HEK293 (cell line): ENCODE results near the gene SPRY4.

ENCODE experiments used
- BCL11A ChIP-seq: fragments of 450-650 bp; formaldehyde crosslinking; IDR thresholded peaks from 2 replicates; pipeline ENCODE4 v1.5.1; 2016; ENCODE audit warnings: low read depth, missing biosample characterization, missing genetic modification characterization
- YY1 ChIP-seq: fragments of 450-650 bp; formaldehyde crosslinking; IDR thresholded peaks from 2 replicates; pipeline ENCODE4 v1.5.1; 2018; ENCODE audit warnings: missing biosample characterization, missing genetic modification characterization
- ZNF248 ChIP-seq: fragments of 450-650 bp; formaldehyde crosslinking; IDR thresholded peaks from 2 replicates; pipeline ENCODE4 v1.5.1; 2017; ENCODE audit warnings: missing biosample characterization, missing genetic modification characterization
- ZNF280C ChIP-seq: fragments of 450-650 bp; formaldehyde crosslinking; IDR thresholded peaks from 2 replicates; pipeline ENCODE4 v1.5.1; 2016; ENCODE audit warnings: missing biosample characterization, missing genetic modification characterization
- ZNF292 ChIP-seq: fragments of 450-650 bp; formaldehyde crosslinking; IDR thresholded peaks from 2 replicates; pipeline ENCODE4 v1.5.1; 2016; ENCODE audit warnings: low read depth, missing biosample characterization, missing genetic modification characterization, borderline replicate concordance
- ZNF580 ChIP-seq: fragments of 450-650 bp; formaldehyde crosslinking; IDR thresholded peaks from 2 replicates; pipeline ENCODE4 v1.5.1; 2016; ENCODE audit warnings: missing biosample characterization, missing genetic modification characterization
- ZNF600 ChIP-seq: fragments of 450-650 bp; formaldehyde crosslinking; IDR thresholded peaks from 2 replicates; pipeline ENCODE4 v1.5.1; 2016; ENCODE audit warnings: missing biosample characterization, missing genetic modification characterization
- TF ChIP-seq, protein P1 (sequence below): fragments of 450-650 bp; formaldehyde crosslinking; IDR thresholded peaks from 2 replicates; pipeline ENCODE4 v1.5.1; 2016; ENCODE audit warnings: missing biosample characterization, missing genetic modification characterization

DNA sequence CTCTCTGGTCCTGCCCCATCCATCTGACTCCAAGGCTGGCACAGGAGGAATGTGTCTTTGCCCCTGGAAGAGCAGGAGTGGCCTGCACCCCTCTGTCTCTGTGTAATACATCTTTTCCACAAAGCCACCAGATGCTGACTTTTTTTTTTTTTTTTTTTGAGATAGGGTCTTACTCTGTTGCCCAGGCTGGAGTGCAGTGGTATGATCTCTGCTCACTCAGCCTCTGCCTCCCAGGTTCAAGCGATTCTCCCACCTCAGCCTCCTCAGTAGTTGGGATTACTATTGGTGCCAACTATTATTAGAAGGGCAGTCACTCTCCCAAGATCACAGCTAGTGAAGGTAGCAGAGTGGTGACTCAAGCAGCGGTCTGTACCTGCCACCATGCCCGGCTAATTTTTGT lies 19.6 kb downstream of the SPRY4 start:
- TF ChIP-seq, protein P1, sequence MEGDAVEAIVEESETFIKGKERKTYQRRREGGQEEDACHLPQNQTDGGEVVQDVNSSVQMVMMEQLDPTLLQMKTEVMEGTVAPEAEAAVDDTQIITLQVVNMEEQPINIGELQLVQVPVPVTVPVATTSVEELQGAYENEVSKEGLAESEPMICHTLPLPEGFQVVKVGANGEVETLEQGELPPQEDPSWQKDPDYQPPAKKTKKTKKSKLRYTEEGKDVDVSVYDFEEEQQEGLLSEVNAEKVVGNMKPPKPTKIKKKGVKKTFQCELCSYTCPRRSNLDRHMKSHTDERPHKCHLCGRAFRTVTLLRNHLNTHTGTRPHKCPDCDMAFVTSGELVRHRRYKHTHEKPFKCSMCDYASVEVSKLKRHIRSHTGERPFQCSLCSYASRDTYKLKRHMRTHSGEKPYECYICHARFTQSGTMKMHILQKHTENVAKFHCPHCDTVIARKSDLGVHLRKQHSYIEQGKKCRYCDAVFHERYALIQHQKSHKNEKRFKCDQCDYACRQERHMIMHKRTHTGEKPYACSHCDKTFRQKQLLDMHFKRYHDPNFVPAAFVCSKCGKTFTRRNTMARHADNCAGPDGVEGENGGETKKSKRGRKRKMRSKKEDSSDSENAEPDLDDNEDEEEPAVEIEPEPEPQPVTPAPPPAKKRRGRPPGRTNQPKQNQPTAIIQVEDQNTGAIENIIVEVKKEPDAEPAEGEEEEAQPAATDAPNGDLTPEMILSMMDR (tag by site-specific recombination) = no peak
- TF ChIP-seq ZNF248 (tag by site-specific recombination) (no peak), YY1 (tag by site-specific recombination) (no peak), BCL11A (tag by site-specific recombination) (no peak), ZNF280C (tag by site-specific recombination) (no peak), ZNF580 (no peak), ZNF600 (tag by site-specific recombination) (no peak), ZNF292 (tag by site-specific recombination) (no peak)
